Measurements from ENCODE around the gene RFX3. TPM values are rescaled to one million over a fixed set of nuclear protein-coding genes. Genes with fewer than 3 reads are reported as not detected.

RFX3 gene
- total and polyA plus RNA-seq, 2 of the 13 experiments (the other 11 are each of a cell fraction or from before 2014, with no cell fraction given) = 2.7 to 5.3 TPM

DNA sequence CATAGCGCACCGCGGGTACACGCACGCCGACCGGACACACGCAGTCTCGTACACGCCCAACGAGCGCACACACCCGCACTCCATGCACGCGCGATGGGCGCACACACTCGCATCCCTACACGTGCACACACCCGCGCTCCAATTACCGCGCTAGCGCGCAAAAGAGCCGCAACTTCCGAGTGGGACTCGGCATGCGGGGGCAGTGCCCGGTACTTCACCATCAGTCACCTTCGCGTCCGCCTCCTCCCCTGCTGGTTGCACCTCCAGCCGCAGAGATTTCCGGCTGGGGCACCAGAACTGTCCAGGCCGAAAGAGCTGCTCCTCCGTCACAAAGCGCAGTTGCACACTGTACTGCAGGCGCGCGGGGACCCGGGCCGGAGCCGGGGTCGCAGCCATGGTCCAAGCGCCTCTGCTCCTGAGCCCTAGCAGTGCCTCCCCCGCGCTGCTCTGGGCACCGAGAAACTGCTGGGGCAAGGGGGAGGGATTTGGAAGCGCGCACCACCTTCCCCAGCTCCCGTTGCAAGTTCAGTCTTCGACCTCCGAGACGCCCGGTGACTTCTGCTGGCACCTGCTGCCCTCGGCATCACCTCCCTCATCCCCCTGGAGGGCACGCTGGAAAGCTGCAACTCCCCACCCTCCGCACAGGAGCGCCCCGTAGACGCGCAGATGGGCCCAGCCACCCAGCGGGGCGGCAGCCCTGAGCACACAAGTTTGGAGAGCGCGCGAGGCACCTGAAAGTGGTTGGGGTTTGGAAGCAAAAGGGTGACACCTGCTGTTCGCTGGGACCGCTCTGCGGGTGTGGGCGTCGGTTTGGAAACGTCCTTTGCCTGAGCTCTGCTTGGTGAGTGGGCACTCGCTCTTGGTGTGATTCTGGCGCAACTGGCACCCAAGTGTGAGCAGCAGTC is 344.5 kb downstream of the RFX3 start (continued):
- TF ChIP-seq, protein P1, sequence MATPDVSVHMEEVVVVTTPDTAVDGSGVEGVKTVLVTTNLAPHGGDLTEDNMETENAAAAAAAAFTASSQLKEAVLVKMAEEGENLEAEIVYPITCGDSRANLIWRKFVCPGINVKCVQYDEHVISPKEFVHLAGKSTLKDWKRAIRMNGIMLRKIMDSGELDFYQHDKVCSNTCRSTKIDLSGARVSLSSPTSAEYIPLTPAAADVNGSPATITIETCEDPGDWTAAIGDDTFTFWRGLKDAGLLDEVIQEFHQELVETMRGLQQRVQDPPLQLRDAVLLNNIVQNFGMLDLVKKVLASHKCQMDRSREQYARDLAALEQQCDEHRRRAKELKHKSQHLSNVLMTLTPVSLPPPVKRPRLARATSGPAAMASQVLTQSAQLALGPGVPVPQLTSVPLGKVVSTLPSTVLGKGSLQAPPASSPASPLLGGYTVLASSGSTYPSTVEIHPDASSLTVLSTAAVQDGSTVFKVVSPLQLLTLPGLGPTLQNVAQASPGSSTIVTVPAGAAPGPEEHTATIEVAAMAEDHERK (CRISPR knock-in tag; IDR thresholded peaks at IDR 0.05; ENCODE audit: low read depth) = no peak
- 0 out of 2 replicates have a peak, but pooled peaks have one; percentile 45 for TF ChIP-seq SPEN (CRISPR knock-in tag; IDR thresholded peaks at IDR 0.05; ENCODE audit: low read depth)
- no peak for TF ChIP-seq ZNF251 (CRISPR knock-in tag; IDR thresholded peaks at IDR 0.05)
- TF ChIP-seq ZNF841 (CRISPR knock-in tag; IDR thresholded peaks at IDR 0.05; ENCODE audit: borderline replicate concordance) = no peak
- TF ChIP-seq HOXA5 (CRISPR knock-in tag; IDR thresholded peaks at IDR 0.05) = no peak
- TF ChIP-seq FOXC1 (CRISPR knock-in tag; IDR thresholded peaks at IDR 0.05; ENCODE audit: borderline replicate concordance) = peak; percentile 82; the same call in 1 of the 2 replicates
- TF ChIP-seq, protein P2, sequence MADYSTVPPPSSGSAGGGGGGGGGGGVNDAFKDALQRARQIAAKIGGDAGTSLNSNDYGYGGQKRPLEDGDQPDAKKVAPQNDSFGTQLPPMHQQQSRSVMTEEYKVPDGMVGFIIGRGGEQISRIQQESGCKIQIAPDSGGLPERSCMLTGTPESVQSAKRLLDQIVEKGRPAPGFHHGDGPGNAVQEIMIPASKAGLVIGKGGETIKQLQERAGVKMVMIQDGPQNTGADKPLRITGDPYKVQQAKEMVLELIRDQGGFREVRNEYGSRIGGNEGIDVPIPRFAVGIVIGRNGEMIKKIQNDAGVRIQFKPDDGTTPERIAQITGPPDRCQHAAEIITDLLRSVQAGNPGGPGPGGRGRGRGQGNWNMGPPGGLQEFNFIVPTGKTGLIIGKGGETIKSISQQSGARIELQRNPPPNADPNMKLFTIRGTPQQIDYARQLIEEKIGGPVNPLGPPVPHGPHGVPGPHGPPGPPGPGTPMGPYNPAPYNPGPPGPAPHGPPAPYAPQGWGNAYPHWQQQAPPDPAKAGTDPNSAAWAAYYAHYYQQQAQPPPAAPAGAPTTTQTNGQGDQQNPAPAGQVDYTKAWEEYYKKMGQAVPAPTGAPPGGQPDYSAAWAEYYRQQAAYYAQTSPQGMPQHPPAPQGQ (CRISPR knock-in tag; IDR thresholded peaks at IDR 0.05; ENCODE audit: borderline replicate concordance) = no peak
- no peak for TF ChIP-seq MYNN (CRISPR knock-in tag; IDR thresholded peaks at IDR 0.05; ENCODE audit: low read depth)
- 0 out of 2 replicates have a peak, but pooled peaks have one; percentile 18 for TF ChIP-seq ESRRA (CRISPR knock-in tag; IDR thresholded peaks at IDR 0.05; ENCODE audit: low read depth)
- TF ChIP-seq, protein P3, sequence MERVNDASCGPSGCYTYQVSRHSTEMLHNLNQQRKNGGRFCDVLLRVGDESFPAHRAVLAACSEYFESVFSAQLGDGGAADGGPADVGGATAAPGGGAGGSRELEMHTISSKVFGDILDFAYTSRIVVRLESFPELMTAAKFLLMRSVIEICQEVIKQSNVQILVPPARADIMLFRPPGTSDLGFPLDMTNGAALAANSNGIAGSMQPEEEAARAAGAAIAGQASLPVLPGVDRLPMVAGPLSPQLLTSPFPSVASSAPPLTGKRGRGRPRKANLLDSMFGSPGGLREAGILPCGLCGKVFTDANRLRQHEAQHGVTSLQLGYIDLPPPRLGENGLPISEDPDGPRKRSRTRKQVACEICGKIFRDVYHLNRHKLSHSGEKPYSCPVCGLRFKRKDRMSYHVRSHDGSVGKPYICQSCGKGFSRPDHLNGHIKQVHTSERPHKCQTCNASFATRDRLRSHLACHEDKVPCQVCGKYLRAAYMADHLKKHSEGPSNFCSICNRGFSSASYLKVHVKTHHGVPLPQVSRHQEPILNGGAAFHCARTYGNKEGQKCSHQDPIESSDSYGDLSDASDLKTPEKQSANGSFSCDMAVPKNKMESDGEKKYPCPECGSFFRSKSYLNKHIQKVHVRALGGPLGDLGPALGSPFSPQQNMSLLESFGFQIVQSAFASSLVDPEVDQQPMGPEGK (CRISPR knock-in tag; IDR thresholded peaks at IDR 0.05) = peak; percentile 48; the same call in 1 of the 2 replicates
- TF ChIP-seq, protein P4, sequence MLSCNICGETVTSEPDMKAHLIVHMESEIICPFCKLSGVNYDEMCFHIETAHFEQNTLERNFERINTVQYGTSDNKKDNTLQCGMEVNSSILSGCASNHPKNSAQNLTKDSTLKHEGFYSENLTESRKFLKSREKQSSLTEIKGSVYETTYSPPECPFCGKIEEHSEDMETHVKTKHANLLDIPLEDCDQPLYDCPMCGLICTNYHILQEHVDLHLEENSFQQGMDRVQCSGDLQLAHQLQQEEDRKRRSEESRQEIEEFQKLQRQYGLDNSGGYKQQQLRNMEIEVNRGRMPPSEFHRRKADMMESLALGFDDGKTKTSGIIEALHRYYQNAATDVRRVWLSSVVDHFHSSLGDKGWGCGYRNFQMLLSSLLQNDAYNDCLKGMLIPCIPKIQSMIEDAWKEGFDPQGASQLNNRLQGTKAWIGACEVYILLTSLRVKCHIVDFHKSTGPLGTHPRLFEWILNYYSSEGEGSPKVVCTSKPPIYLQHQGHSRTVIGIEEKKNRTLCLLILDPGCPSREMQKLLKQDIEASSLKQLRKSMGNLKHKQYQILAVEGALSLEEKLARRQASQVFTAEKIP (CRISPR knock-in tag; IDR thresholded peaks at IDR 0.05; ENCODE audit: borderline replicate concordance) = no peak
- TF ChIP-seq, protein P5, sequence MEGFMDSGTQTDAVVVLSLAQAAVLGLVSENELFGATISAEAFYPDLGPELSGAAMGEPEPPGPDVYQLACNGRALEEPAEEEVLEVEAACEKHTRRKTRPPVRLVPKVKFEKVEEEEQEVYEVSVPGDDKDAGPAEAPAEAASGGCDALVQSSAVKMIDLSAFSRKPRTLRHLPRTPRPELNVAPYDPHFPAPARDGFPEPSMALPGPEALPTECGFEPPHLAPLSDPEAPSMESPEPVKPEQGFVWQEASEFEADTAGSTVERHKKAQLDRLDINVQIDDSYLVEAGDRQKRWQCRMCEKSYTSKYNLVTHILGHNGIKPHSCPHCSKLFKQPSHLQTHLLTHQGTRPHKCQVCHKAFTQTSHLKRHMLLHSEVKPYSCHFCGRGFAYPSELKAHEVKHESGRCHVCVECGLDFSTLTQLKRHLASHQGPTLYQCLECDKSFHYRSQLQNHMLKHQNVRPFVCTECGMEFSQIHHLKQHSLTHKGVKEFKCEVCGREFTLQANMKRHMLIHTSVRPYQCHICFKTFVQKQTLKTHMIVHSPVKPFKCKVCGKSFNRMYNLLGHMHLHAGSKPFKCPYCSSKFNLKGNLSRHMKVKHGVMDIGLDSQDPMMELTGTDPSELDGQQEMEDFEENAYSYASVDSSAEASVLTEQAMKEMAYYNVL (CRISPR knock-in tag; IDR thresholded peaks at IDR 0.05; ENCODE audit: borderline replicate concordance) = 0 out of 2 replicates have a peak, but pooled peaks have one; percentile 44
- TF ChIP-seq ZNF589 (CRISPR knock-in tag; conservative IDR thresholded peaks at IDR 0.05) = no peak
- no peak for TF ChIP-seq ZNF317 (CRISPR knock-in tag; IDR thresholded peaks at IDR 0.05)
- TF ChIP-seq ZNF703 (CRISPR knock-in tag; IDR thresholded peaks at IDR 0.05; ENCODE audit: borderline replicate concordance) = no peak
- no peak for TF ChIP-seq ZNF10 (CRISPR knock-in tag; IDR thresholded peaks at IDR 0.05; ENCODE audit: borderline replicate concordance, low read depth)
- no peak for TF ChIP-seq CAMTA2 (CRISPR knock-in tag; IDR thresholded peaks at IDR 0.05; ENCODE audit: borderline replicate concordance)
- TF ChIP-seq HDAC1 (CRISPR knock-in tag; IDR thresholded peaks at IDR 0.05) = peak; percentile 58; the same call in 1 of the 2 replicates

Data from HepG2 (cell line).